GM12878 (cell line): ENCODE data around the gene WNK1. TPM values are rescaled to one million over a fixed set of nuclear protein-coding genes. Genes with fewer than 3 reads are reported as not detected.

Experiments used
- ATAC-seq: fragments of 200-7000 bp; cut with Tn5 transposase; 3 replicates; pipeline ENCODE4 v1.9.1; 2020; ENCODE audit warnings: mild to moderate bottlenecking, moderate library complexity
- BruUV-seq: library from RNA; stranded (reverse); fragments of 400-500 nt; replicated peaks from 2 replicates; lab custom pipeline; 2021; lab: Mats Ljungman, UMichigan
- CTCF ChIA-PET: fragments of 300-600 bp; sonication (Branson Sonifier 250); formaldehyde crosslinking; extraction: SDS; loops from one replicate; lab custom pipeline; 2021; ENCODE audit warnings: inconsistent platforms; lab: Yijun Ruan, JAX
- POLR2A ChIA-PET: fragments of 350-600 bp; formaldehyde crosslinking; extraction: SDS; loops from one replicate; lab custom pipeline; 2021; ENCODE audit warnings: inconsistent platforms; lab: Charles Lee
- RAD21 ChIA-PET: fragments of 300-600 bp; sonication (Branson Sonifier 250); formaldehyde crosslinking; loops from one replicate; lab custom pipeline; 2023; ENCODE audit warnings: antibody characterized with exemption; ENCODE audit not compliant: unreplicated experiment; lab: Charles Lee
- SMC1A ChIA-PET: fragments of 300-600 bp; sonication (Branson Sonifier 250); formaldehyde crosslinking; loops from one replicate; lab custom pipeline; 2023; ENCODE audit not compliant: unreplicated experiment, uncharacterized antibody; lab: Charles Lee
- DNase-seq: peaks from one replicate; pipeline ENCODE4 v3.0.0-alpha.2; 2011; ENCODE audit warnings: low read depth, low spot score
- FAIRE-seq: peaks from 3 replicates; lab custom pipeline; 2011; peaks lifted over from hg19 to GRCh38; lab: Jason Lieb, UNC
- H2AFZ ChIP-seq: 2 replicates; pipeline ENCODE4 v1.6.0; 2011; ENCODE audit warnings: low read depth, low read length, control low read depth; ENCODE audit not compliant: control insufficient read depth
- H3K27ac ChIP-seq: 2 replicates; pipeline ENCODE4 v1.5.1; 2011; ENCODE audit warnings: control low read depth; ENCODE audit not compliant: control insufficient read depth, insufficient read depth
- H3K27me3 ChIP-seq, 2 experiments: replicated peaks in 1 of 2; 2 replicates each; pipeline versions ENCODE4 v1.6.0 to v1.6.1; 2011; ENCODE audit warnings: low read length in 1 of 2; ENCODE audit not compliant: control insufficient read depth in 2 of 2, insufficient read depth in 2 of 2
- H3K36me3 ChIP-seq, 2 experiments: 2 replicates each; pipeline ENCODE4 v1.5.1; 2011; ENCODE audit warnings: low read length in 1 of 2; ENCODE audit not compliant: control insufficient read depth in 2 of 2, insufficient read depth in 2 of 2
- H3K4me1 ChIP-seq: 2 replicates; pipeline ENCODE4 v1.6.1; 2011; ENCODE audit warnings: mild to moderate bottlenecking, low read length, moderate library complexity, mixed read lengths; ENCODE audit not compliant: control insufficient read depth, insufficient read depth
- H3K4me2 ChIP-seq: 2 replicates; pipeline ENCODE4 v1.6.0; 2011; ENCODE audit warnings: control low read depth; ENCODE audit not compliant: control insufficient read depth, insufficient read depth
- H3K4me3 ChIP-seq: fragments of 200-600 bp; sonication (generic); 2 replicates; pipeline ENCODE4 v1.5.1; 2016
- H3K79me2 ChIP-seq: 2 replicates; pipeline ENCODE4 v1.6.0; 2011; ENCODE audit warnings: low read length; ENCODE audit not compliant: control insufficient read depth, insufficient read depth
- H3K9ac ChIP-seq: 2 replicates; pipeline ENCODE4 v1.8.0; 2011; ENCODE audit warnings: low read length, control low read depth, mixed read lengths; ENCODE audit not compliant: control insufficient read depth, insufficient read depth
- H3K9me3 ChIP-seq: replicated peaks from 3 replicates; pipeline ENCODE4 v1.5.1; 2011; ENCODE audit warnings: mild to moderate bottlenecking, low read length; ENCODE audit not compliant: control insufficient read depth, insufficient read depth
- H4K20me1 ChIP-seq: 2 replicates; pipeline ENCODE4 v1.6.0; 2011; ENCODE audit not compliant: control insufficient read depth, insufficient read depth
- ATF7 ChIP-seq: fragments of 450-650 bp; IDR thresholded peaks from 2 replicates; pipeline ENCODE4 v1.6.1; 2016; ENCODE audit warnings: low read depth, mild to moderate bottlenecking
- CHD2 ChIP-seq: IDR thresholded peaks from 2 replicates; pipeline ENCODE4 v1.6.1; 2011; ENCODE audit warnings: low read depth, low read length, improper control_type of control experiment, borderline replicate concordance
- E2F8 ChIP-seq: fragments of 450-650 bp; IDR thresholded peaks from 2 replicates; pipeline ENCODE4 v1.6.1; 2018; ENCODE audit warnings: mild to moderate bottlenecking, low read depth, moderate library complexity; ENCODE audit not compliant: partially characterized antibody
- ESRRA ChIP-seq: IDR thresholded peaks from 2 replicates; pipeline ENCODE4 v1.6.1; 2012; ENCODE audit warnings: mild to moderate bottlenecking, low read length, improper control_type of control experiment
- EZH2 ChIP-seq: IDR thresholded peaks from 2 replicates; pipeline ENCODE4 v1.6.1; 2012; ENCODE audit warnings: low read depth, mild to moderate bottlenecking, control low read depth, inconsistent platforms, low read length, borderline replicate concordance; ENCODE audit not compliant: control insufficient read depth
- SUZ12 ChIP-seq: fragments of 200-600 bp; sonication (generic); IDR thresholded peaks from one replicate; pipeline ENCODE4 v1.6.1; 2018; ENCODE audit warnings: antibody characterized with exemption, mild to moderate bottlenecking; ENCODE audit not compliant: unreplicated experiment
- ZBED1 ChIP-seq: IDR thresholded peaks from 2 replicates; pipeline ENCODE4 v1.6.1; 2016; ENCODE audit warnings: borderline replicate concordance
- ZNF384 ChIP-seq: IDR thresholded peaks from 2 replicates; pipeline ENCODE4 v1.6.1; 2012; ENCODE audit warnings: low read depth, mild to moderate bottlenecking, low read length, improper control_type of control experiment, borderline replicate concordance
- in situ Hi-C: fragments of 300-500 bp; cut with MboI; formaldehyde crosslinking; loops from 9 replicates; pipeline ENCODE4 v1.14.3; 2018; ENCODE audit warnings: mixed read lengths
- intact Hi-C: fragments of 100-400 bp; cut with micrococcal nuclease; formaldehyde crosslinking; loops from one replicate; pipeline ENCODE4 v1.14.2; 2022; ENCODE audit not compliant: unreplicated experiment
- polyA plus RNA-seq, 11 experiments: library from polyadenylated mRNA; depleted of rRNA in 4 of 11; unstranded in 6 of 11; stranded (reverse) in 5 of 11; fragments of >200 nt; fragmentation: Nextera tagmentation in 4 of 11; fragmentation: Illumina TruSeq in 1 of 11; extraction: Ambion mirVana in 4 of 11; extraction: Trizol in 1 of 11; gene quantifications; 1 replicate in 1 of 11; 2 replicates in 10 of 11; pipeline versions ENCODE4 v1.2.1 to v1.2.3, GENCODE V29; 2011 to 2016; ENCODE audit warnings: inconsistent platforms in 2 of 11, missing spikeins in 2 of 11, low read depth in 1 of 11
- total RNA-seq, 4 experiments: library from RNA; depleted of rRNA in 3 of 4; stranded (reverse); fragments of >200 nt in 3 of 4; fragmentation: Illumina TruSeq in 1 of 4; extraction: Trizol in 1 of 4; gene quantifications; 2 replicates each; pipeline versions ENCODE4 v1.2.1 to v1.2.3, GENCODE V29; 2013 to 2021

The WNK1 gene
- total and polyA plus RNA-seq, 10 of the 15 experiments (the other 5 are each of a cell fraction or from before 2014, with no cell fraction given): 9.6 to 151 (median 86.6) TPM

GRCh38 chr12:843609-844008 lies 91.2 kb downstream of the WNK1 start:
- no peak overlapping the region for H3K9ac ChIP-seq
- no peaks in the 10 kb centered on the region for H3K9me3 ChIP-seq
- no peaks in the 10 kb centered on the region for H3K4me1 ChIP-seq
- POLR2A ChIA-PET: no interaction called here
- RAD21 ChIA-PET: no interaction called here
- no peak for TF ChIP-seq CHD2
- no peak for TF ChIP-seq E2F8
- TF ChIP-seq EZH2: no peak
- TF ChIP-seq ZBED1: no peak
- no peak for TF ChIP-seq ATF7
- no peak for TF ChIP-seq ESRRA
- TF ChIP-seq ZNF384: no peak
- TF ChIP-seq SUZ12: no peak
- CTCF ChIA-PET: interaction anchor here (1.4 kb wide), 1 partner anchor 28 kb away, joined by 3 read pairs; no protein-coding TSS in a partner anchor
- no peak overlapping the region for H2AFZ ChIP-seq
- no peaks in the 10 kb centered on the region for H3K27me3 ChIP-seq
- no peaks in the 10 kb centered on the region for H4K20me1 ChIP-seq
- no peak overlapping the region for H3K4me3 ChIP-seq
- BruUV-seq: no TSS peak
- no peak overlapping the region for H3K4me2 ChIP-seq
- peaks cover 0 to 15% of the 10 kb centered on the region in 2 experiments; a peak in 1 of 4 replicates for H3K36me3 ChIP-seq
- ATAC-seq: no peak
- peaks cover 18% of the 10 kb centered on the region for H3K79me2 ChIP-seq
- in situ Hi-C loops: no loop called here
- no peak for DNase-seq
- no peak for FAIRE-seq
- intact Hi-C loops: no loop called here
- SMC1A ChIA-PET: interaction anchor here (1.2 kb wide), 1 partner anchor 9 kb away, joined by 5 read pairs; no protein-coding TSS in a partner anchor
- no peak overlapping the region for H3K27ac ChIP-seq
